Stimulated activated memory B cell treated with anti-CD40 and anti-IgM and Interleukin-4, amounts not matched to agents 10 μg/mL and 1 μg/mL and 100 μg/mL, for 72 hours (primary cell): Measurements from ENCODE around the gene SH3RF3.

Experiments used
- ATAC-seq: fragments of 150-1000 bp; cut with Tn5 transposase; 2 replicates; pipeline ENCODE4 v1.10.0; 2021
- H3K27ac Mint-ChIP-seq: one replicate; pipeline ENCODE4 v1.8.0; 2022; ENCODE audit warnings: mild to moderate bottlenecking, mixed read lengths
- H3K27me3 Mint-ChIP-seq: one replicate; pipeline ENCODE4 v1.8.0; 2022; ENCODE audit warnings: mixed read lengths
- H3K36me3 Mint-ChIP-seq: one replicate; pipeline ENCODE4 v1.8.0; 2022; ENCODE audit warnings: mixed read lengths
- H3K4me1 Mint-ChIP-seq: one replicate; pipeline ENCODE4 v1.8.0; 2022; ENCODE audit warnings: mixed read lengths
- H3K4me3 Mint-ChIP-seq: one replicate; pipeline ENCODE4 v1.8.0; 2022; ENCODE audit warnings: mild to moderate bottlenecking, moderate library complexity, mixed read lengths
- H3K9me3 Mint-ChIP-seq: one replicate; pipeline ENCODE4 v1.8.0; 2022; ENCODE audit warnings: mixed read lengths

Gene SH3RF3

GRCh38 chr2:109475531-109476210 is 346.7 kb downstream of the SH3RF3 start:
- Mint-ChIP-seq H3K4me3 (no peak overlapping the region), H3K9me3 (peaks cover 3% of the 10 kb centered on the region), H3K4me1 (peaks cover under 1% of the 10 kb centered on the region), H3K27me3 (peaks cover 2% of the 10 kb centered on the region), H3K27ac (no peak overlapping the region), H3K36me3 (no peaks in the 10 kb centered on the region)
- no peak for ATAC-seq

- no peak for ATAC-seq
- Mint-ChIP-seq H3K4me1 (no peaks in the 10 kb centered on the region), H3K27me3 (no peaks in the 10 kb centered on the region), H3K4me3 (no peak overlapping the region), H3K27ac (no peak overlapping the region), H3K9me3 (no peaks in the 10 kb centered on the region), H3K36me3 (no peaks in the 10 kb centered on the region)
These were observed 347.8 kb downstream of the SH3RF3 start for GRCh38 chr2:109476641-109477441.

GRCh38 chr2:109478906-109479493 is 350.0 kb downstream of the SH3RF3 start:
- ATAC-seq = no peak
- Mint-ChIP-seq H3K4me3 (no peak overlapping the region), H3K9me3 (no peaks in the 10 kb centered on the region), H3K4me1 (no peaks in the 10 kb centered on the region), H3K36me3 (no peaks in the 10 kb centered on the region), H3K27ac (no peak overlapping the region), H3K27me3 (peaks cover 17% of the 10 kb centered on the region)

- Mint-ChIP-seq H3K4me1 (no peaks in the 10 kb centered on the region), H3K9me3 (no peaks in the 10 kb centered on the region), H3K27ac (no peak overlapping the region), H3K4me3 (no peak overlapping the region), H3K36me3 (no peaks in the 10 kb centered on the region), H3K27me3 (peaks cover 25% of the 10 kb centered on the region)
- ATAC-seq = no peak
These were observed 350.8 kb downstream of the SH3RF3 start for GRCh38 chr2:109479804-109480203.

GRCh38 chr2:109480486-109481195 is 351.6 kb downstream of the SH3RF3 start:
- H3K4me1 Mint-ChIP-seq = no peaks in the 10 kb centered on the region
- H3K36me3 Mint-ChIP-seq = no peaks in the 10 kb centered on the region
- no peak overlapping the region for H3K4me3 Mint-ChIP-seq
- no peak overlapping the region for H3K27ac Mint-ChIP-seq
- peaks cover 26% of the 10 kb centered on the region for H3K27me3 Mint-ChIP-seq
- no peak for ATAC-seq
- H3K9me3 Mint-ChIP-seq = no peaks in the 10 kb centered on the region

GRCh38 chr2:109481196-109481555 is 352.2 kb downstream of the SH3RF3 start:
- ATAC-seq = peak; percentile 26
- Mint-ChIP-seq H3K36me3 (no peaks in the 10 kb centered on the region), H3K27me3 (peaks cover 26% of the 10 kb centered on the region), H3K4me3 (no peak overlapping the region), H3K9me3 (no peaks in the 10 kb centered on the region), H3K4me1 (no peaks in the 10 kb centered on the region), H3K27ac (no peak overlapping the region)

- Mint-ChIP-seq H3K36me3 (no peaks in the 10 kb centered on the region), H3K9me3 (no peaks in the 10 kb centered on the region), H3K4me3 (no peak overlapping the region), H3K27ac (no peak overlapping the region), H3K4me1 (no peaks in the 10 kb centered on the region), H3K27me3 (peaks cover 26% of the 10 kb centered on the region)
- ATAC-seq = no peak
These were observed 352.6 kb downstream of the SH3RF3 start for GRCh38 chr2:109481599-109481998.

GRCh38 chr2:109482361-109482861 is 353.4 kb downstream of the SH3RF3 start:
- no peak for ATAC-seq
- H3K36me3 Mint-ChIP-seq = no peaks in the 10 kb centered on the region
- H3K4me3 Mint-ChIP-seq = no peak overlapping the region
- no peak overlapping the region for H3K27ac Mint-ChIP-seq
- H3K27me3 Mint-ChIP-seq = peaks cover 26% of the 10 kb centered on the region
- no peaks in the 10 kb centered on the region for H3K4me1 Mint-ChIP-seq
- H3K9me3 Mint-ChIP-seq = no peaks in the 10 kb centered on the region

- Mint-ChIP-seq H3K4me1 (no peaks in the 10 kb centered on the region), H3K9me3 (no peaks in the 10 kb centered on the region), H3K27me3 (peaks cover 26% of the 10 kb centered on the region), H3K36me3 (no peaks in the 10 kb centered on the region), H3K27ac (no peak overlapping the region), H3K4me3 (no peak overlapping the region)
- no peak for ATAC-seq
These were observed 357.9 kb downstream of the SH3RF3 start for GRCh38 chr2:109486711-109487535.

- Mint-ChIP-seq H3K27me3 (peaks cover 25% of the 10 kb centered on the region), H3K9me3 (no peaks in the 10 kb centered on the region), H3K36me3 (no peaks in the 10 kb centered on the region), H3K4me3 (no peak overlapping the region), H3K4me1 (no peaks in the 10 kb centered on the region), H3K27ac (no peak overlapping the region)
- no peak for ATAC-seq
These were observed 358.5 kb downstream of the SH3RF3 start for GRCh38 chr2:109487536-109487869.

GRCh38 chr2:109487871-109488655 is 359.1 kb downstream of the SH3RF3 start:
- ATAC-seq = no peak
- Mint-ChIP-seq H3K27me3 (peaks cover 19% of the 10 kb centered on the region), H3K9me3 (no peaks in the 10 kb centered on the region), H3K27ac (no peak overlapping the region), H3K36me3 (no peaks in the 10 kb centered on the region), H3K4me3 (no peak overlapping the region), H3K4me1 (no peaks in the 10 kb centered on the region)

- H3K4me1 Mint-ChIP-seq = no peaks in the 10 kb centered on the region
- no peak for ATAC-seq
- peaks cover 7% of the 10 kb centered on the region for H3K27me3 Mint-ChIP-seq
- no peaks in the 10 kb centered on the region for H3K9me3 Mint-ChIP-seq
- no peak overlapping the region for H3K4me3 Mint-ChIP-seq
- H3K27ac Mint-ChIP-seq = no peak overlapping the region
- no peaks in the 10 kb centered on the region for H3K36me3 Mint-ChIP-seq
These were observed 360.3 kb downstream of the SH3RF3 start for GRCh38 chr2:109489296-109489695.

- Mint-ChIP-seq H3K27ac (no peak overlapping the region), H3K9me3 (no peaks in the 10 kb centered on the region), H3K4me3 (no peak overlapping the region), H3K36me3 (no peaks in the 10 kb centered on the region), H3K4me1 (no peaks in the 10 kb centered on the region), H3K27me3 (peaks cover 2% of the 10 kb centered on the region)
- ATAC-seq = no peak
These were observed 364.4 kb downstream of the SH3RF3 start for GRCh38 chr2:109493176-109493935.
